ENCODE data around the gene TAS1R2. TPM values are rescaled to one million over a fixed set of nuclear protein-coding genes. Genes with fewer than 3 reads are reported as not detected.

The TAS1R2 gene
- total and polyA plus RNA-seq, 9 of the 15 experiments (the other 6 are each of a cell fraction or from before 2014, with no cell fraction given): not detected

DNA sequence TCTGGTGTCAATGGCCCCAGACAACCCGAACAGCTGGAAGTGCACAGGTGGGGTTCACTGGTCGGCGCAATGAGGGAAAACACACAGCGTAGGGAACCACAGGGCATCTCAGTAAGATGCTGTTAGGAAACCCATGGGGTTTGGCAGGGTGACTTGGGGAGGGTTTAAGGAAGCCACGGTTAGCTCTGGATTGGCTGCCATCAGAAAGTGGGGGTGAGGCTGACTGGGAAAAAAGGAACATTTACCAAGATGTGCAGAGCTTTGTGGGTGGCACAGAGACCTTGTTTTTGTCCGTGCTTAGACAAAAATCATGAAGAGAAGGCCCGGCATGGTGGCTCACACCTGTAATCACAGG, 31.9 kb upstream of the TAS1R2 start:
- 76% methylated on average over 7 of the region's 7 CpGs for WGBS (ENCODE audit: insufficient coverage, low coverage, missing lambda C conversion rate)
- in situ Hi-C loops (cut with MboI) (no loop called here), intact Hi-C loops (cut with micrococcal nuclease) (no loop called here)
- BruUV-seq (replicated peaks): no TSS peak
- no peak for ATAC-seq
- Histone ChIP-seq H3K9me1 (ENCODE audit: control insufficient read depth, insufficient read depth, low read length) (no peaks in the 10 kb centered on the region), H3K4me2 (ENCODE audit: insufficient read depth, low read length) (no peak overlapping the region), H3K27me3 (ENCODE audit: control insufficient read depth in 2 of 2, insufficient read depth in 2 of 2, low read length in 2 of 2) (no peaks in the 10 kb centered on the region), H3K27ac (ENCODE audit: extremely low read depth, low read depth, low read length) (no peak overlapping the region), H2AFZ (ENCODE audit: low read depth, low read length) (no peak overlapping the region), H3K79me2 (ENCODE audit: control insufficient read depth, insufficient read depth, low read length) (0 out of 3 replicates have a peak, but pooled peaks cover 2% of the 10 kb centered on the region), H3K9ac (ENCODE audit: insufficient read depth in 1 of 2, low read depth in 2 of 2, low read length in 2 of 2) (no peak overlapping the region), H3K9me3 (replicated peaks; ENCODE audit: control insufficient read depth, insufficient read depth, low read depth, low read length) (no peaks in the 10 kb centered on the region), H3K36me3 (ENCODE audit: control insufficient read depth, insufficient read depth, low read length) (peaks cover 2% of the 10 kb centered on the region; the same call in 1 of the 3 replicates), H3K4me3 (no peak overlapping the region), H3K4me1 (replicated peaks in 1 of 2; ENCODE audit: control insufficient read depth in 2 of 2, insufficient read depth in 2 of 2, low read length in 2 of 2) (peaks cover 26 to 27% of the 10 kb centered on the region in 2 experiments), H4K20me1 (replicated peaks; ENCODE audit: control insufficient read depth, insufficient read depth, low read length) (peaks cover 10% of the 10 kb centered on the region)
- POLR2A ChIA-PET: interaction anchor here (0.6 to 1.3 kb wide), 3 partner anchors 9 to 269 kb away, joined by 3 to 4 read pairs (median 4); no protein-coding TSS in a partner anchor
- CTCF ChIA-PET (ENCODE audit: low intra/inter-chr PET ratio): interaction anchor here (1.4 kb wide), 1 partner anchor 15 kb away, joined by 5 read pairs; no protein-coding TSS in a partner anchor
- no peak for DNase-seq (ENCODE audit: extremely low read depth in 1 of 4, low spot score in 3 of 4)
- TF ChIP-seq TFAP4 (CRISPR knock-in tag; IDR thresholded peaks at IDR 0.05; ENCODE audit: borderline replicate concordance) (peak; percentile 29; the same call in 1 of the 2 replicates), ZNF589 (CRISPR knock-in tag; IDR thresholded peaks at IDR 0.05; ENCODE audit: low read depth) (0 out of 2 replicates have a peak, but pooled peaks have one; percentile 9), KAT2B (IDR thresholded peaks at IDR 0.05; ENCODE audit: low read depth, low read length) (no peak), ESRRB (CRISPR knock-in tag; IDR thresholded peaks at IDR 0.05; ENCODE audit: borderline replicate concordance) (no peak), NR2C2 (CRISPR knock-in tag; IDR thresholded peaks at IDR 0.05) (no peak), NR2C2 (tag; IDR thresholded peaks at IDR 0.05) (0 out of 2 replicates have a peak, but pooled peaks have one; percentile 37)
- no peak for FAIRE-seq
